Measurements from ENCODE around the gene B3GNT2. TPM values are rescaled to one million over a fixed set of nuclear protein-coding genes. Genes with fewer than 3 reads are reported as not detected.

B3GNT2 gene
- total and polyA plus RNA-seq, 9 of the 15 experiments (the other 6 are each of a cell fraction or from before 2014, with no cell fraction given), result 6.0 to 38.9 (median 25.0) TPM

DNA sequence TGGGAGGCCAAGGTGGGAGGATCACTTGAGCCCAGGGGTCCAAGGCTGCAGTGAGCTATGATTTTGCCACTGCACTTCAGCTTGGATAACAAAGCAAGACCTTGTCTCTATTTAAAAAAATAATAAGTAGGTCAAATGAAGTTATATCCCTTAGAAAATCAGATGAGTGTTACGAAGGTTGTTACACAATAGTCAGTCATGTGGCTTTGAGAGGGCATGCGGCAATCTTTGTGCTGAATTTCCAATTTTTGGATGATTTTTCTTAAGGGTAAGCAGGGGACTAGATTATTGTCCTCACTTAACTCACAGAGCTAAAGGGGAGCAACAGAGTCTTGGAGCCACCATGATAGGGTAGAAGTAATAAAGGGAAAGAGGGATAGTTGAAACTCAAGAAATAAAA lies 71.8 kb downstream of the B3GNT2 start:
- POLR2A ChIA-PET, result no interaction called here
- H3K9me3 ChIP-seq (replicated peaks; ENCODE audit: control insufficient read depth, insufficient read depth, low read depth, low read length), result 0 out of 2 replicates have a peak, but pooled peaks cover 2% of the 10 kb centered on the region
- no peak overlapping the region for H2AFZ ChIP-seq (ENCODE audit: low read depth, low read length)
- H3K27ac ChIP-seq (ENCODE audit: extremely low read depth, low read depth, low read length), result no peak overlapping the region
- BruUV-seq (replicated peaks), result no TSS peak
- FAIRE-seq, result no peak
- no peak overlapping the region for H3K9ac ChIP-seq (ENCODE audit: insufficient read depth in 1 of 2, low read depth in 2 of 2, low read length in 2 of 2)
- DNase-seq (ENCODE audit: extremely low read depth in 1 of 4, low spot score in 3 of 4), result no peak
- no peaks in the 10 kb centered on the region for H3K27me3 ChIP-seq (ENCODE audit: control insufficient read depth in 2 of 2, insufficient read depth in 2 of 2, low read length in 2 of 2)
- no peak overlapping the region for H3K4me2 ChIP-seq (ENCODE audit: insufficient read depth, low read length)
- H3K4me1 ChIP-seq (replicated peaks in 1 of 2; ENCODE audit: control insufficient read depth in 2 of 2, insufficient read depth in 2 of 2, low read length in 2 of 2), result peaks cover 3 to 4% of the 10 kb centered on the region in 2 experiments; a peak in 4 of 5 replicates
- no peak overlapping the region for H3K4me3 ChIP-seq
- H3K36me3 ChIP-seq (ENCODE audit: control insufficient read depth, insufficient read depth, low read length), result no peaks in the 10 kb centered on the region
- in situ Hi-C loops (cut with MboI), result no loop called here
- WGBS (ENCODE audit: insufficient coverage, low coverage, missing lambda C conversion rate), result 93% methylated on average over 2 of the region's 2 CpGs
- intact Hi-C loops (cut with micrococcal nuclease), result no loop called here
- no peaks in the 10 kb centered on the region for H3K79me2 ChIP-seq (ENCODE audit: control insufficient read depth, insufficient read depth, low read length)
- peak; percentile 36; the same call in 1 of the 2 replicates for TF ChIP-seq CEBPB (tag; IDR thresholded peaks at IDR 0.05)
- TF ChIP-seq CEBPG (CRISPR knock-in tag; IDR thresholded peaks at IDR 0.05), result no peak
- TF ChIP-seq CEBPG (tag; conservative IDR thresholded peaks at IDR 0.05 in 1 of 2, IDR thresholded peaks at IDR 0.05 in 1 of 2), result 0 out of 4 replicates have a peak, but pooled peaks of 1 of the 2 experiments have one; percentile 21
- TF ChIP-seq, protein P1, sequence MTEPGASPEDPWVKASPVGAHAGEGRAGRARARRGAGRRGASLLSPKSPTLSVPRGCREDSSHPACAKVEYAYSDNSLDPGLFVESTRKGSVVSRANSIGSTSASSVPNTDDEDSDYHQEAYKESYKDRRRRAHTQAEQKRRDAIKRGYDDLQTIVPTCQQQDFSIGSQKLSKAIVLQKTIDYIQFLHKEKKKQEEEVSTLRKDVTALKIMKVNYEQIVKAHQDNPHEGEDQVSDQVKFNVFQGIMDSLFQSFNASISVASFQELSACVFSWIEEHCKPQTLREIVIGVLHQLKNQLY (CRISPR knock-in tag; conservative IDR thresholded peaks at IDR 0.05), result no peak
- no peak for TF ChIP-seq RB1 (IDR thresholded peaks at IDR 0.05; ENCODE audit: low read depth)
- TF ChIP-seq ZNF77 (CRISPR knock-in tag; IDR thresholded peaks at IDR 0.05), result no peak
- ATAC-seq, result no peak
- CTCF ChIA-PET (ENCODE audit: low intra/inter-chr PET ratio), result no interaction called here
- H3K9me1 ChIP-seq (ENCODE audit: control insufficient read depth, insufficient read depth, low read length), result no peaks in the 10 kb centered on the region
- H4K20me1 ChIP-seq (replicated peaks; ENCODE audit: control insufficient read depth, insufficient read depth, low read length), result no peaks in the 10 kb centered on the region

All from K562 (cell line).